C4-2B (cell line): ENCODE results near the gene AHDC1.

Experiments
- CTCF ChIP-seq: fragments of 450-650 bp; conservative IDR thresholded peaks from 2 replicates; pipeline ENCODE4 v1.5.1; 2017; ENCODE audit warnings: mild to moderate bottlenecking
- ZFX ChIP-seq: fragments of 450-650 bp; IDR thresholded peaks from 2 replicates; pipeline ENCODE4 v1.6.1; 2017

- TF ChIP-seq CTCF (no peak), ZFX (no peak)
Measured at GRCh38 chr1:27569088-27569460, 34.9 kb downstream of the AHDC1 start.
